ENCODE data around the gene LRP10. TPM values are rescaled to one million over a fixed set of nuclear protein-coding genes. Genes with fewer than 3 reads are reported as not detected.

Gene LRP10
- total RNA-seq, 4 donors from 2014 or later, result 97.8 to 170 (median 157) TPM

DNA sequence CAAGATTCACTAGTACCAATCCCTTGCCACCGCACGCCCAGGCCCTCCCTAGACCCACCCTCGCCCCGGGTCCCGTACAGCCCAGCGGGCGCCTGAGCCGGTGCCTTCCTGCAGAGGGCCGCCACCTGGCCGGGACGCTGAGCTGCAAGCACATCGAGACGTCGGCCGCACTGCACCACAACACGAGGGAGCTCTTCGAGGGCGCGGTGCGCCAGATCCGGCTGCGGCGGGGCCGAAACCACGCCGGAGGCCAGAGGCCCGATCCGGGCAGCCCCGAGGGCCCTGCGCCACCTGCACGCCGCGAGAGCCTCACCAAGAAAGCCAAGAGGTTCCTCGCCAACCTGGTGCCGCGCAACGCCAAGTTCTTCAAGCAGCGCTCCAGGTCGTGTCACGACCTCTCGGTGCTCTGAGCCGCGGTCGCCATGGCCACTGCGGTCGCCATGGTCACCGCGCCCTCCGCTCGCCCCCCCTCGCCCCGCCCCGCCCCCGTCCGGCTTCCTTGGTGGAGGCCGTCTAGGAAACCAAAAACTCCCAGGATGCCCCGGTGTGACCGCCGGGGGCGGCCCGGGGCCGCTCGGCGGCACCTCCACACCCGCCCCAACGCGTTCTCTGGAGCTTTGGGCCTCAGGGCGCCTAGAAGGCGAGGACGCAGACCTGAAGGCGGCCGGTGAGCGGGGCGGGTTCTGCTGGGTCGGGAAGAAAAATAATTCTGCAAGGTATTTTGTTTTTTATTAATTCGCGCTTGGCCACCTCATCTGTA, 15.1 kb downstream of the LRP10 start:
- no peaks in the 10 kb centered on the region for H3K36me3 ChIP-seq
- H3K27me3 ChIP-seq, result no peaks in the 10 kb centered on the region
- peak overlapping the region; percentile 55 for H3K4me3 ChIP-seq
- peaks cover 49% of the 10 kb centered on the region for H3K4me1 ChIP-seq
- no peaks in the 10 kb centered on the region for H3K9me3 ChIP-seq
- peak; percentile 83 to 88 for DNase-seq (ENCODE audit: low spot score in 2 of 2)
- 8% methylated on average over 16 of the region's 77 CpGs for WGBS
- TF ChIP-seq EP300 (IDR thresholded peaks at IDR 0.05) (no peak), POLR2A (IDR thresholded peaks at IDR 0.05) (no peak), POLR2AphosphoS5 (IDR thresholded peaks at IDR 0.05) (no peak)
- TF ChIP-seq, protein P1, sequence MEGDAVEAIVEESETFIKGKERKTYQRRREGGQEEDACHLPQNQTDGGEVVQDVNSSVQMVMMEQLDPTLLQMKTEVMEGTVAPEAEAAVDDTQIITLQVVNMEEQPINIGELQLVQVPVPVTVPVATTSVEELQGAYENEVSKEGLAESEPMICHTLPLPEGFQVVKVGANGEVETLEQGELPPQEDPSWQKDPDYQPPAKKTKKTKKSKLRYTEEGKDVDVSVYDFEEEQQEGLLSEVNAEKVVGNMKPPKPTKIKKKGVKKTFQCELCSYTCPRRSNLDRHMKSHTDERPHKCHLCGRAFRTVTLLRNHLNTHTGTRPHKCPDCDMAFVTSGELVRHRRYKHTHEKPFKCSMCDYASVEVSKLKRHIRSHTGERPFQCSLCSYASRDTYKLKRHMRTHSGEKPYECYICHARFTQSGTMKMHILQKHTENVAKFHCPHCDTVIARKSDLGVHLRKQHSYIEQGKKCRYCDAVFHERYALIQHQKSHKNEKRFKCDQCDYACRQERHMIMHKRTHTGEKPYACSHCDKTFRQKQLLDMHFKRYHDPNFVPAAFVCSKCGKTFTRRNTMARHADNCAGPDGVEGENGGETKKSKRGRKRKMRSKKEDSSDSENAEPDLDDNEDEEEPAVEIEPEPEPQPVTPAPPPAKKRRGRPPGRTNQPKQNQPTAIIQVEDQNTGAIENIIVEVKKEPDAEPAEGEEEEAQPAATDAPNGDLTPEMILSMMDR (IDR thresholded peaks at IDR 0.05), result no peak
- peak overlapping the region; percentile 64 for H3K27ac ChIP-seq

DNA sequence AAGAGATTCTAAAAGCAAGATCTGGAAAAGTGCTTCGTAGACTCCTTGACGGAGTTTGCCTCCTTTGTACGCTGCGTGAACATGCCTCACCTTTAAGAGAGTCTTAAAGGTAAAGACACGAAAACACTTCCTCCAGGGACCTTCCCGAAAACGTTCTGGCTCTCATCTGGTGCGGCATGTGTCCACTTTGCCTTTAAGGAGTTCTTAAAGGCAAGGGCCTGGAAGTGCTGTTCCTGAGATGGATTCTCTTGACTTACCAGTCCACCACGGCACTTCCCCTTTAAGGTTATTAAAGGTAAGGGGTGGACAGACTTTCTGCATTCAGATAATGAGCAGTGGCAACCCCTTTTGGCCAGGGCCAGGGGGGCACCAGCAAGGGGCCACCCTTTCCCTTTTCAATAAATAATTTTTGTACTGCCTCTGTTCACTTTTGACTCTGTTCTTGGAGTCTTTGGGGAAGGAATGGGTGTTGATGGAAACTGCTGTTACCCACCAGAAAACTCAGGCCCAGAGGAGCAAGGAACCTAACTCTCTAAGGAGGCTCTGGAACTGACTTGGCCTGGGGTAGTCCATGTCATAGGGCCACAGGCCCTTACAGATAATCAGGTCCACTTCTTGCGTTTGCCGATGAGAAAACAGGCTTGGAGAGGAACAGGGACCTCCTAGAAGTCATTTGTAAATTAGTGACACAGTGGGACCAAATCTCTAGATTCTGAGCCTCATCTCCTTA, 15.9 kb downstream of the LRP10 start:
- DNase-seq (ENCODE audit: low spot score in 2 of 2), result no peak
- Histone ChIP-seq H3K9me3 (no peaks in the 10 kb centered on the region), H3K4me3 (peak overlapping the region; percentile 55), H3K4me1 (peaks cover 45% of the 10 kb centered on the region), H3K27me3 (no peaks in the 10 kb centered on the region), H3K36me3 (no peaks in the 10 kb centered on the region), H3K27ac (peak overlapping the region; percentile 64)
- WGBS, result 15% methylated on average over 11 of the region's 11 CpGs
- no peak for TF ChIP-seq EP300 (IDR thresholded peaks at IDR 0.05)
- TF ChIP-seq POLR2AphosphoS5 (IDR thresholded peaks at IDR 0.05), result peak in 1 of 3 donors; percentile 29

DNA sequence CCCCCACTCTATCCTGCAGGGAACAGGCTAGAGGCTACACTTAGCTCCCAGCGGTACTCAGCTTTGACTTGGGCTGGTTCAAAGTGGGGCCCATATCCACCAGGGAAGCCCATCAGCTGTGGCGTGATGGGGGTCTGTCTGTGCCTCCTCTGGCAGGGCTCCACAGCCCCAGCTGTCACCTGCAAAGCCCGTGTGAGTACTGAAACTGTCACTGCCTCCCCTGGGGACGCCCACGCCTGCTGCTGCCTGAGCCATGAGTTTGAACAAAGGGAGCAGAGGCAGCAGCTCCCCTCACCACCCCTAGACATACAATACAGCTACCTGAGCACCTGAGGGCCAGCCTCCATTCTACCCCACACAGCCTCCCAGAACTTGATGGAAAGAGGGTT, 16.4 kb downstream of the LRP10 start:
- DNase-seq (ENCODE audit: low spot score in 2 of 2), result no peak
- peak overlapping the region; percentile 55 for H3K4me3 ChIP-seq
- H3K27me3 ChIP-seq, result no peaks in the 10 kb centered on the region
- H3K27ac ChIP-seq, result no peak overlapping the region
- TF ChIP-seq POLR2A (IDR thresholded peaks at IDR 0.05), result no peak
- TF ChIP-seq, protein P1 (IDR thresholded peaks at IDR 0.05), result no peak
- TF ChIP-seq POLR2AphosphoS5 (IDR thresholded peaks at IDR 0.05), result no peak
- no peak for TF ChIP-seq EP300 (IDR thresholded peaks at IDR 0.05)
- H3K9me3 ChIP-seq, result no peaks in the 10 kb centered on the region
- peaks cover 39% of the 10 kb centered on the region for H3K4me1 ChIP-seq
- no peaks in the 10 kb centered on the region for H3K36me3 ChIP-seq
- no CpG with 5 or more reads among the region's 5 CpGs for WGBS

DNA sequence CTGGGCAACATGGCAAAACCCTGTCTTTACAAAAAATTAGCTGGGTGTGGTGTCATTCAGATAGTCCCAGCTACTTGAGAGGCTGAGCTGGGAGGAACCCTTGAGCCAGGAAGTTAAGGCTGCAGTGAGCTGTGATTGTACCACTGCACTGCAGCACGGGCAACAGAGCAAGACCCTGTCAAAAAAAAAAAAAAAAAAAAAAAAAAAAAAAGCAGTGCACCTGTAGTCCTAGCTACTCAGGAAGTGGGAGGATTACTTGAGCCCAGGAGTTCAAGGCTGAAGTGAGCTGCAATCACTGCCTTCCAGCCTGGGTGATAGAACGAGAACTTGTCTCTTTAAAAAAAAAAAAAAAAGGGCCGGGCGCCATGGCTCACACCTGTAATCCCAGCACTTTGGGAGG, 17.1 kb downstream of the LRP10 start:
- TF ChIP-seq, protein P1 (IDR thresholded peaks at IDR 0.05), result no peak
- TF ChIP-seq POLR2AphosphoS5 (IDR thresholded peaks at IDR 0.05) (no peak), EP300 (IDR thresholded peaks at IDR 0.05) (no peak), POLR2A (IDR thresholded peaks at IDR 0.05) (no peak)
- no peaks in the 10 kb centered on the region for H3K27me3 ChIP-seq
- 42% methylated on average over 4 of the region's 4 CpGs for WGBS
- peaks cover 33% of the 10 kb centered on the region for H3K4me1 ChIP-seq
- no peaks in the 10 kb centered on the region for H3K9me3 ChIP-seq
- no peak overlapping the region for H3K27ac ChIP-seq
- DNase-seq (ENCODE audit: low spot score in 2 of 2), result no peak
- no peaks in the 10 kb centered on the region for H3K36me3 ChIP-seq
- no peak overlapping the region for H3K4me3 ChIP-seq

DNA sequence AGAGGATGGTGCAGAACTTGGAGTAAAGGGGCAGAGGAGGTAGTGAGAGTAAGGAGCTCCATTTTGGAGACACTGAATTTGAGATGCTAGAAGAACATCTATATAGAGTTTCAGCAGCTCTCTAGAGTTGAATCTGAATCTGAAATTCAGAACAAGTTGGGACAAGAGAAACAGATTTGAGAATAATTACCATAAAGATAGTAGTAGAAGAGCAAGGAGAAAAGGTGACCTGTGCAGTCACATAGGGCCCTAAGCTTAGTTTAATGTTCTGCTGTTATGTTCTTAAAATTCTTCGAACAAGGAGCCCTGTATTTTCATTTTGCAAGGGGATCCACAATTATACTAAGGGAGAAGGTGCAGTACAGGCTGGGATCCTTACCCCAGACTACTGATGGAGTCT, 18.9 kb downstream of the LRP10 start:
- WGBS, result 63% methylated on average over 1 of the region's 1 CpG

More for the DNA sequence above, 18.9 kb downstream of the LRP10 start:
- Histone ChIP-seq H3K4me3 (no peak overlapping the region), H3K27me3 (no peaks in the 10 kb centered on the region), H3K36me3 (no peaks in the 10 kb centered on the region), H3K4me1 (peaks cover 33% of the 10 kb centered on the region), H3K27ac (no peak overlapping the region), H3K9me3 (no peaks in the 10 kb centered on the region)
- TF ChIP-seq, protein P1 (IDR thresholded peaks at IDR 0.05), result no peak
- TF ChIP-seq EP300 (IDR thresholded peaks at IDR 0.05) (no peak), POLR2A (IDR thresholded peaks at IDR 0.05) (no peak), POLR2AphosphoS5 (IDR thresholded peaks at IDR 0.05) (no peak)
- DNase-seq (ENCODE audit: low spot score in 2 of 2), result no peak
